Breast epithelium (tissue), 3 donors: Measurements from ENCODE around the gene IGFLR1.

Experiments
- CTCF ChIP-seq, 3 donors: fragments of 450-650 bp; IDR thresholded peaks; one replicate each; pipeline ENCODE4 v1.5.1; 2016 to 2017; ENCODE audit warnings: antibody characterized with exemption in 3 of 3, mild to moderate bottlenecking in 3 of 3, moderate library complexity in 3 of 3
- POLR2A ChIP-seq: fragments of 450-650 bp; IDR thresholded peaks from one replicate; pipeline ENCODE4 v1.6.1; 2016; ENCODE audit warnings: antibody characterized with exemption, mild to moderate bottlenecking, moderate library complexity

- TF ChIP-seq POLR2A (no peak), CTCF (IDR thresholded peaks at IDR 0.05) (no peak)
These were observed 18.6 kb downstream of the IGFLR1 start for GRCh38 chr19:35723671-35724070.
